Activated CD8-positive, alpha-beta memory T cell treated with anti-CD3 and anti-CD28 coated beads, Interleukin-2, amount 50 U/mL, for 4 hours (primary cell): Measurements from ENCODE around the gene ARHGEF6.
"Not testable (repeated sequence)": the region's sequence is repeated elsewhere in the genome, so short reads cannot be mapped to it uniquely, and the experiment has no call there.

Experiments
- DNase-seq: peaks from one replicate; pipeline ENCODE4 v3.0.0-alpha.2; 2020

Gene ARHGEF6

DNA sequence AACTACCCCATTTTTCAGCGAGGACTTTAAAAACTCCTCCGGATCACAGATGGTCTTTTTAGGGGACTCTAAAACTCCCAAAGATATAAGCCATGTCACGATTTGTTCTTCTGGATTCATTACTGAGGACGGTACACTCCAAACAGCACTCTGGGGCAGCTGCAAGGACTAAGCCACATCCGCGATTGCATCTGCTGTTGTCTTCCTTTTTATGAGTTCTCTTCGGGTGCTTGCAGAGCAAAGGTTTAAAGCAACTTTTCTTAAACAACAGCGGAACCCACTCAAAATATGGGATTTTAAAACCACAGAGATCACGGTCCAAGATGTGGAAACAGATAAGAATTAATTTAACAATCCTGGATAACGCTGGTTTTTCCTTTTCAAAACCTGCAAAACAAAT, at the start of gene ARHGEF6:
Gene ARHGEF6 (minus strand): TSS at position 170 of the 400 bp plus-strand sequence. CDS start 50 bp downstream, at position 120.
- DNase-seq: peak; percentile 22

DNA sequence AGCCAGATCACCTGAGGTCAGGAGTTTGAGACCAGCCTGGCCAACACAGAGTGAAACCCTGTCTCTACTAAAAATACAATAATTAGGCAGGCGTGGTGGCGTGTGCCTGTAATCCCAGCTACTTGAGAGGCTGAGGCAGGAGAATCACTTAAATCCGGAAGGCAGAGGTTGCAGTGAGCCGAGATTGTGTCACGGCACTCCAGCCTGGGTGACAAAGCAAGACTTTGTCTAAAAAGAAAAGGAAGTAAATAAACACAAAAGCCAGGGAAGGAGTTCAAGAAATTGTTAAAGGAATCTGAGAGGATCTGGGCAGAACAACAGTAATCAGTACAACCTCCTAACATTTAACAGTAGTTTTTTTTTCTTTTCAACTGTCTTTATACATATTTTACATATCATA, 48.7 kb upstream of the ARHGEF6 start:
- DNase-seq: no peak

- DNase-seq: no peak
Measured at GRCh38 chrX:136828830-136829229, 48.1 kb upstream of the ARHGEF6 start.

- no peak for DNase-seq
Measured at GRCh38 chrX:136827026-136827425, 46.3 kb upstream of the ARHGEF6 start.

GRCh38 chrX:136825771-136826170, 45.0 kb upstream of the ARHGEF6 start:
- no peak for DNase-seq

- DNase-seq: no peak
Measured at GRCh38 chrX:136823175-136823574, 42.4 kb upstream of the ARHGEF6 start.

DNA sequence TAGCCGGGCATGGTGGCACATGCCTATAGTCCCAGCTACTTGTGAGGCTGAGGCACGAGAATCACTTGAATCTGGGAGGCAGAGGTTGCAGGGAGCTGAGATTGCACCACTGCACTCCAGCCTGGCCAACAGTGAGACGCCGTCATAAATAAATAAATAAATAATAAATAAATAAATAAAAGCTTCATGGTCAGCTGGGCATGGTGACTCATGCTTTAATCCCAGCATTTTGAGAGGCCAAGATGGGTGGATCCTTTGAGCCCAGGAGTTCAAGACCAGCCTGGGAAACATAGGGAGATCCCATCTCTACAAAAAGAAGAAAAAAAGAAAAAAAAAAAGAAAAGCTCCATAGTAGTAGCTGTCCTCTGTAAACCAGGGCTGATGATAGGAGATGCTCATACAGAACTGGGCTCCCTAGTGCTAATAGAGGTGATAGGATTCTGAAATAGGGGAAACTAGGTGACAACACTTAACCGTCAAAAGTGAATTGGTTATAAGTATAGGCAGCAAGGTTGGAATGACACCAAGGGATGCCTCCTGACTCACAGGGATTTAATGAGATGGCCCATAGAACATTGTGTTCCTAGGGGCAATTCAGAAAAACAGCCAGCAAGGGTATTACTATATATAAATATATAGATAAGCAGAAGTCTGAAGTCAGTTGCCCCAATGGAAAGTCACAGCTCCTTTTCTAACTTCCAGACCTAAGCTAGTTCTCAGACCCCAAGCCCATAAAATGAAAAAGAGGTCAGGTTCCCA, 41.8 kb upstream of the ARHGEF6 start:
- no peak for DNase-seq

- DNase-seq: not testable (repeated sequence)
Measured at GRCh38 chrX:136819756-136820155, 39.0 kb upstream of the ARHGEF6 start.

DNA sequence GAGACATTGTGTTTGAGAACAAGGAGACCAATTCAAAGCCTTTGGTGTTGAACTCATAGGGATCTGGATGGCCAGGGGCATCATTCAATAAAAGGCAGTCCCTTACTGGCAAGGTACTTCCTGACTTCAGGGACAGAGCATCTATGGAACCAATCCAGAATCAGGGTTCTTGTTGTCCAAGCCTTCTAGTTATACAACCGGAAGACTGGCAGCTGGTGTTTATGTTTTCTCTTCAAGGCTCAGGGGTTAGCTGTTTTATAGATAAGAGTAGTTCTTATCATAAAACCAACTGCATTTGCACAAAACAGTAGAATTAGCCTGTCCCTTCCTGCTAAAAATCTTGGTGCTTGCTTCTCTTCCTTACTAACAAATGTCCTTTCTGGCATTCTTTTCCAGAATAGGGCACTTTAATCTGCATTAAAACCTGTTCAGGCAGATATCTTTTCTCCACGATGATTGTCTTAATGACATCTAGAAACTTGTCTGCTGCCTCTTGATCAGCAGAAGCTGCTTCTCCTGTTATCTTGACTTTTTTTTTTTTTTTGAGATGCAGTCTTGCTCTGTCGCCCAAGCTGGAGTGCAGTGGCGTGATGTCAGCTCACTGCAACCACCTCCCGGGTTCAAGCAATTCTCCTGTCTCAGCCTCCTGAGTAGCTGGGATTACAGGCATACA, 38.4 kb upstream of the ARHGEF6 start:
- no peak for DNase-seq

DNA sequence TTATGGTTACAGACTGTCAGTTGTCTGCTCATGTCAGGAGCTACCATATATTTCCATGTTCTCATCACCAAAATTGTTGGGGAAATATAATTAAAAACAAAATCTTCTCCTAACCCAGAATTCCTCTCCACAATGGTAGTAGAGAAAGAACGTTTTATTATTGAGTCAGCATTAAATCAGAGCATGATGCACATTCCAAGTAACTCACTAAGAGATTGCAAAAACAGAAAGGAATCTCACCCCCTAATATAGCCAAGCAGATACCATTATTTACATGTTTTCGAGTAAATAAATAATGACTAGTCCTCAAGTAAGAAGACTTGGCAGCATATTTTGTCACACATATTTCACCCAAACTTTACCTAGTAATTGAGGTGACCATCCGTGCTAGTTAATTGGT, 36.2 kb upstream of the ARHGEF6 start:
- DNase-seq: no peak

DNA sequence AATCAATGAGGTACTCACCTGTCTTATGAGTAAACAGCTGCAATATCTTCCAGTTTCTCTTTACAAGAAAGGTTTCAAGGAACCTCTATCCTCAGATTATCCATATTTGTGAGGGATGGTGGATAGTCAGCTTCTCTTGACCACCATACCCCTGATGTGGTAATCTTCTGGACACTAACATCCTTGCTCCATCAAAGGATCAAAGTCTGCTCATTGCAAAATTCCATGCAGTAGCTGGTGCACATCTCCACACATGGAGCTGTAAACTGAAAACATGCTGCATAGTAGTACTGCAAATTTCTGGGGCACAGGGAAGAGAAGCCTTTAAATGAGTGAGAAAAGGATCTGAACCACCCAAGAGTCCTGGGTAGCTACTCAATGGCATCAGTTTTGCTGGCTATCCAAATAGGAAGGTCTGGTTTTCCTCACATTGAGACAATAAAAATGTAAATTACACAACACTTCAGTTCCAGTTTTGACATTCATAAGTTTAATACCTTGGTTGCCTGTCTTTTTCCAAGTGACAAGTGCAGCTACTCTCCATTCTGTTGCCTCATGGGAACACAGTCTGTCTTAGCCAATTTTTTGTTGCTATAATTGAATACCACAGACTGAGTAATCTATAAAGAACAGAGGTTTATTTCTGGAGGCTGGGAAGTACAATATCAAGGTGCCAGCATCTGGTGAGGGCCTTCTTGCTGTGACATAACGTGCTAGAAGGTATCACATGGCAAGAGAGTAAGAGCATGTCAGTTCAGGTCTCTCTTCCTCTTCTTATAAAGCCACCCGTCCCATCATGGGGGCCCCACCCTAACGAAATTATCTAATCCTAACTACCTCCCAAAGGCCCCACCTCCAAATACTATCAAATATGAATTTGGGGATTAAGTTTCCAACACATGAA, 34.4 kb upstream of the ARHGEF6 start:
- no peak for DNase-seq

- DNase-seq: no peak
Measured at GRCh38 chrX:136812286-136812685, 31.6 kb upstream of the ARHGEF6 start.

- DNase-seq: no peak
Measured at GRCh38 chrX:136810493-136810892, 29.8 kb upstream of the ARHGEF6 start.

GRCh38 chrX:136806891-136807410, 26.2 kb upstream of the ARHGEF6 start:
- DNase-seq: no peak

DNA sequence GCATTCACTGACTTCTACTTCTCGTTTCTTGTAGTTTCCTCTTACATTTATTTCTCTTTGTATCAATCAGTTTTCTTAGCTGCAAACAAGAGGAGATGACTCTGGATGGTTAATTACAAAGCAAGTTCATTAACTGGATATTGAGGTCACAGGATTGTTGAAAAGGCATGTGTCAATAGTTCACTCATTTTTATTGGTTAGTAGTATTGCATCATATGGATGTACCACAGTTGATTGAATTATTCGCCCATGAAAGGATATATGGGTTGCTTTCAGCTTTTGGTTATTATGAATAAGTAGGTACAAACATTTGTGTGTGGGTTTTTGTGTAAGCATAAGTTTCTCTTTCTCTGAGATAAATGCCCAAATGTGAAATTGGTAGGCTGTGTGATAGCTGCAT, 21.8 kb upstream of the ARHGEF6 start:
- no peak for DNase-seq

GRCh38 chrX:136797787-136798186, 17.1 kb upstream of the ARHGEF6 start:
- no peak for DNase-seq

DNA sequence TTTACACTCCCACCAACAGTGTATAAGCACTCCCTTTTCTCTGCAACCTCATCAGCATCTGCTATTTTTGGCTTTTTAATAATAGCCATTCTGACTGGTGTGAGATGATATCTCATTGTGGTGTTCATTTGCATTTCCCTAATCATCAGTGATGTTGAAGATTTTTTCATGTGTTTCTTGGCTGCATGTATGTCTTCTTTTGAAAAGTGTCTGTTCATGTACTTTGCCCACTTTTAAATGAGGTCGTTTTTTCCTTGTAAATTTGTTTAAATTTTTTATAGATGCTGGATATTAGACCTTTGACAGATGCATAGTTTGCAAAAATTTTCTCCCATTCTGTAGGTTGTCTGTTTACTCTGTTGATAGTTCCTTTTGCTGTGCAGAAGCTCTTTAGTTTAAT, 14.4 kb upstream of the ARHGEF6 start:
- DNase-seq: not testable (repeated sequence)

DNA sequence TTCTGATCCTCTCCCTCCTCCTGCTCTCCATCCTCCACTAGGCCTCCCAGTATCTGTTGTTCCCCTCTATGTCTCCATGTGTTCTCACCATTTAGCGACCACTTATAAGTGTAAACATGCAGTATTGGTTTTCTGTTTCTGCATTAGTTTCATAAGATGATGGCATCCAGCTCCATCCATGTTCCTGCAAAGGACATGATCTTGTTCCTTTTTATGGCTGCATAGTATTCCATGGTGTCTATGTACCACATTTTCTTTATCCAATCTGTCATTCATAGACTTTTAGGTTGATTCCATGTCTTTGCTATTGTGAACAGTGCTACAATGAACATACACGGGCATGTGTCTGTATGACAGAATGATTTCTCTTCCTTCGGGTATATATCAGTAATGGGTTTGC, 13.9 kb upstream of the ARHGEF6 start:
- not testable (repeated sequence) for DNase-seq

GRCh38 chrX:136794080-136794479, 13.3 kb upstream of the ARHGEF6 start:
- DNase-seq: no peak

- no peak for DNase-seq
Measured at GRCh38 chrX:136789856-136790255, 9.1 kb upstream of the ARHGEF6 start.

DNA sequence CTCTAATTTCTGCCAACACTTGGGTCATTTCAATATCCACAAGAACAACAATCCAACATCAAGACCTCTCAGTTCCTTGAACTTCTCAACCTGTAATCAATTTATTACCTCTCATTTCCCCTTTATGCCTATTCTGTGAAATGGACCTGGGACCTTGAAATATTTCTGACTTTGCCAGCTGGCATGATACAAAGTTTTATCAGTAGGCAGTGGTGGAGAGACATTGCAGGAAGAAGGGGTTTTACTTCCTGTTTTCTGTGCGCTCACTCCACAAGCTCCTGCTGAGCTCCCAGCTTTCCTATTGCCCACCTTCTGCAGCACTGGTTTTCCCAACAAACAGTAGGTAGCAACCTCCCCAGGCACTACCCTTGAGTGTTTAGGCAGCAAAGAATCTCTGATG, 3.5 kb upstream of the ARHGEF6 start:
- no peak for DNase-seq

DNA sequence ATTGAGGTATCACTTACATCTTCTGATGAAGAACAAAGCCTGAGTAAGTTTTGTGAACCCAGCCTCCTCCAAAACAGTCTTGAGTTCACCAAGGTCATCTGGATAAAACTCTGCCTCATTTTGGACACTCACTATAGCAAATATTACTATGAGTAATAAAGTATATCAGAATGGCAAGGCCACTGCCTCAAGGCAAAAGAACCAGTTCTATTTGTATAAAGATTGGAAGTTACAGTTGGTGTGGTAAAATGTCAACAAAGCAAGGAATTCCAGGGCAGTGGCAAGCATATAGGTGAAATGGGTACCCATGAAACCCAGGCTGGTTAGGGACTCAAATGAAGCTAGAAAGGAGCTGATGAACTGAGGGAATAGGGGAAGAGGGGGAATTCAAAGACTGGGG, 2.4 kb upstream of the ARHGEF6 start:
- DNase-seq: no peak

GRCh38 chrX:136781180-136781797, 557 bp upstream of the ARHGEF6 start:
- DNase-seq: no peak
